SIG-M5 treated with dmso at 0.1 percent for 504 hours (cell line): ENCODE data around the gene CENATAC.
"Not testable (repeated sequence)": the region's sequence is repeated elsewhere in the genome, so short reads cannot be mapped to it uniquely, and the experiment has no call there.

Experiments used
- DNase-seq: peaks from one replicate; lab custom pipeline; 2025; ENCODE audit not compliant: unreplicated experiment; lab: John Stamatoyannopoulos, UW

Gene CENATAC

DNA sequence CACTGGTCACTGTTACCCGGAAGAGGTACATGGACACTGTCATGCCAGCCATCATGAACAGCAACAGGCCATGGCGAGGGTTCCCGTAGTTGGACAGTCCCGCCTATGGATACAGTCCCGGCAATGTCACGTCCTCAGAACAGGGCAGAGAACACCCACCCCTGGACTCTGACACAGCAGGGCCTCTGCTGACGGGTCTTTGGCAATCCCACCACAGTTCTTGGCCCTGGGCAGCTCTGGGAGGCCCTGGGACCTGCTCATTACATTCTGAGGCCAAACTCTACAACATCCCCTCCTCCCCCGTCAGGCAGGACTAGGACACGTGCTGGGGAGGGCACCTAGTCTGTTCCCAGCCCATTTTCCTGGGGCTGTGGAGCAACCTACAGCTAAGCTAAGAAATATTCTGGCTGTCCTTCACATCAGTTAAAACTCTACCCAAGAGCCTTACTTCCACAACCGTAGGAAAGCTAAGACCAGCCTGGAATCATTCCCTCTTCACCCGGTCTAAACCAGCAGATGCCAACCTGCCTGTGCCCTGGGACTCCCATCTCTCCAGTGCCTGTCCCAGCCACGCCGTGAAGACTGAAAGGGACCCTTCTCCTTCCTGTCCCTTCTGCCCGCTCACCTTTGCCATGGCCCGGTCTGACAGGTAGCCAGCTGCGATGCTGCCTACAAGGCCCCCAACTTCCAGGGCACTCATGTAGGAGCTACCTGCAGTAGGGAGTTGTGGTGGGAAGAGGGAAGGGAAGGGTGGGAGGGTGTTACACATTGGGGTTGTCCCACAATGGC, 28.2 kb downstream of the CENATAC start:
- DNase-seq = no peak

DNA sequence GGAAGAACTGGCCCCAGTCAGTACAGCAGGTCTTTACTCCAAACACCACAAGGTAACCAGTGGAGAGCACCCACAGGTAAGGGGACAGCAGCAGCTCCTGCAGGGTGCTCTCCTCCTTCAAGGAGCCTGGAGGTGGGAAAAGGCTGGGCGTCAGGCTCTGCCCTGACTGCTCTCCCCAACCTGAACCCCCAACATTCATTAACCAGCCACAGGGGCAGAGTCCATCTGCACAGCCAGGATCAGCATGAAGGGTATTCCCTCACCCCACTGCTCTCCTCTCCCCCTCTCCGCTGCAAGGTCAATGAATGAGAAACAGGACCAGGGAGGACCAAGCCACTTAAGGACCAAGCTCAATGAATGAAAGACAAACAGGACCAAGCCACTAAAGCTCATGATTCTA, 29.0 kb downstream of the CENATAC start:
- no peak for DNase-seq

DNA sequence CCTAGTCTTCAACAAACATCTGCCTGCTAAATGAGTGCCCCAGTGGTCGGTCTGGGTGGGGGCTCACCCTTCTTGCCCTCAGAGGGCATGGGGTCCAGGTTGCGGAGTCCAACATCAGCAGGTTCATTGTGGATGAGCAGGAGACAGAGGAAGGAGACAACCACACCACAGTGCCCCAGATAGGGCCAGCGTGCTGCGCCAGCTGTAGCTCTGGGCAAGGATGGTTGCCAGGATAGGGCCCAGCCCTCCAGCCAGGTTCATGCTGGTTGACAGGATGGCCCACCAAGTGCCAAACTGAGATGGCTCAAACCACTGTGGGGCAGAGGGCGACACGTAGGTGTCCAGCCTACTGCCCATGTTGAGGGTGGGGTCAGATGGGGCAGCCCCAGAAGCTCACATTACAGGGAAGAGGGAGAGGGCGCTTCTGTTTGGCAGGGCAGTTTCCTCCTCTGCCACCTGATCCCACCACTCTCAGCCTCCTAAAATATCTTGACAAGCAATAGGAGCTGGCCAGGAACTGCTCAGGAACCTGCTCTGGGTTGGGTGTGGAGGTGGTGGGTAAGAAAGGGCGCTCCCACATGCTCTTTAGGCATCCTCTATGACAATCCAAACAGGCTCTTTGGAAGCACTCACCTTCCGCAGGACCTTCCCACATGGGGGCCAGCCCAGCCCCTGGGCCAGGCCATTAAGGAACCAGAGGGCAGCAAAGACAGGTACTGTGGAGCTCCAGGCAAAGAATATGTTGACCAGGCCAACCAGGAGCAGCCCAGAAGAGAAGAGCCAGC, 29.8 kb downstream of the CENATAC start:
- DNase-seq = no peak

DNA sequence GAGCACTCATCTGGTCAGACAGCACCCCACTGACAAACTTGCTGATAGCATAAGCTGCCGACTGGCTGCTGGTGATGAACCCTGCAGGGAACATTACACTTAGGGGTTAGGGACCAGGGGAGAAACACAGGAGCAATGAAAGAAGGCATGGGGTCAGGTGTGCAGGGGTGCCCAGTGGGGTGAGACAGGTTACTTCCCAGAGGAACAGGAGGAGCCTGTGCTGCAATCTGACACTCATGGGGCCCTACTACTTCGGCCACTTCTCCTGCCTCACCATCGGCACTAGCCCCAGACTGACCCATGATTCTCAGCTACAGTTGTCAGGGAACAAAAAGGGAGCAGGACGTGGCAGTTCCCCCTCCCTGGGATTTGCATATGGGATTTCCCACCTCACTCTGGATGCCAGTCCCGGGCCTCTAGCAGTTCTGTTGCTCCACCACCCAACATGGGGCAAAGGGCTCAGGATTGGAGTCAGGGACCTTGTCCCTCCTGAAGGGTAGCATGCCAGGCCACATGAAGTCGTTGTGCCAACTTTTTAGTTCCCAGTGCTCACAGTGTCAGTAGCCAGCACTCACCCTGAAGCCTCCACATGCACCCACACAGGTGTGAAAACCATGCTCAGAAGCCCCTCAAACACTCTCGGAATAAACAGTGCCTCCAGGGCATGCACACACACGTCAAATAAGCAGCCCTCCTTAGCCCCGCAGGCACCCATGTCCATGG, 30.6 kb downstream of the CENATAC start:
- no peak for DNase-seq

DNA sequence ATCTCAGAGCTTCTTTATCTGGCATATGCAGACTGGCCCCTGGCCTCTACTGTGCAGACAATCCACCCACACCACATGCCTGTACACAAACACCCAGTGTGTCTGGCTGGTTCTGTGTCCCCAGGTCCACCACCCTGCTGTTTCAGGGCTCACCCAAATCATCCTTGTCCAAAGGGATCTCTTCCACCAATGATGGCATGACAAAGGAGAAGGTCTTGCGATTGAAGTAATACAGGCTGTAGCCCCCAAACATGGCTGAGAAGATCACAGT, 31.1 kb downstream of the CENATAC start:
- no peak for DNase-seq

DNA sequence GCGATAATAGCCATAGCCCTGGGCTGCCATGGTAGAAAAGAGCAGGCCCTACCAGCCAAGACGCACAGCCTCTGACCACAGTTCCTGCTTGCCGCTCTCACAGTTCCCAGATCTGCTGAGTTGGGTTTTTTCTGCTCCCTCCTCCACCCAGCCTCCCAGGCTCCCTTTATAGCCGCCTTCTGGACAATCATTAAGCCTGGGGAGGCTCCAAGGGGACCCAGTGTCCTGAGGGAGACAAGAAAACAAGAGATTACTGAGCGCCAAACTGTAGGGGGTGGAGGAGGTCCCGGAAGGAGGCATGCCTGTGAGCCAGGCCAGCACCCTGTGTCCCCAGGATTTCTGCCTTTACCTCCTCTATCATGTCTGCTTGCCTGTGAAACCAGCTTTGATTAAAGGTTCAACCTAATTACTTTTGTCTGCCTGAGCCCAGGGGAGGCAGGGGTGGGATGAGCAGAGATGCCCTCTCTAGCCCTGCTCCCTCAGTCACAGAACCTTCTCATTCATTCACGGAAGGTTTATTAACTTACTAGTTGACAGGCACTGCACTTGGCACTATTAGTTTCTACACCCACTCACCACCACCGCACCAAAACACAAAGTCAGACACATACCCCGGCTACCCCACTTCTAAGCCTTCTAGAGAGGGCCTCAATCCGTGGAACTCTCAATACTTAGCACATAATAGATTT, 31.5 kb downstream of the CENATAC start:
- DNase-seq = no peak

DNA sequence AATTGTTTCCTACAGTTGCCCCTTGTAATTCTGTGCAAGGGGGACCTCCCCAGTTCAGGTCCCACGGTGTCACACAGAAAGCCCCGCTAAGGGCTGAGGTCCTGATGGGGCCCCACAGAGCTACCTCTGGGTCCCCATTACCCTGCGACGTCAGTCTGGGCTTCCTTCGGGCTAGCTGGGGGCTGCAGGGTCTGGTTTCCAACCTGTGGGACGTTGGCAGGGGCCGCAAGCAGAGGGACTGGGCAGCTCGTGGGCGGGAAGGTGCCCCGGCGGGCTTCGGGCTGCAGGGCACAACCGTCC, 32.0 kb downstream of the CENATAC start:
- DNase-seq = no peak

DNA sequence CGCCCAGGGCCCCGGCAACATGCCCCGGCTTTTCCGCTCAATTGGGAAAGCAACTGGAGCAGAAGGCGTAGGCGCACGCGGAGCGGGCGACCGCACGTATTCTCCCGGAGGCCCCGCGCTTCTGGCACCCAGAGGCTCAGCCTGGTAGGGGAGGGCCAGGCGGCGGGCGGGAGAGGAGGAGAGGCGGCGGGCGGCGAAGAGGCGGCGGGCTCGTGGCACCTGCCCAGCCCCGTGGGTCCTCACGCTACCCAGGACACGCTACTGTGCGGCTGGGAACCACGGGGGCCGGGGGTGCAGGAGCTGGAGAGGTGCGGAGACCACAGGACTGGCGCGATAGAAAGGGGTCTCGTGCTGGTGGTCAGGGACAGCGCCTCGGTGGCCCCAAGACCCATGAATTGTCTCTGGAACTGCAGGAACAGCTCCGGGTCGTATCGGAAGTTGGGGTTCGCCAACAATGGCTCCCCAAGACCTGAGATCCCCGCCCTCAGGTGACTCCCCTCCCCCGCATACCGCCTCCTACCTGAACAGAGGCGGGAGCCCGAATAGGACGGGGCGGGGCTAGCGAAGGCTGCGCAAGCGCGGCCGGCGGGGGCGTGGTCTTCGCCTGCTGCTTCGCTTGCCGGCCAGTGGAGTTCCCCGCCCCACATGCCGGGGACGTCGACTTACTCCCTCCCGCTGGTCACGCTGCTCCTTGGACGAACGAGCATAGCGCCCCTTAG, 32.5 kb downstream of the CENATAC start, which contains the start of gene SLC37A4:
SLC37A4 (minus strand) TSS at position 549 of the 719 bp plus-strand sequence.
- peak; percentile 96 for DNase-seq

DNA sequence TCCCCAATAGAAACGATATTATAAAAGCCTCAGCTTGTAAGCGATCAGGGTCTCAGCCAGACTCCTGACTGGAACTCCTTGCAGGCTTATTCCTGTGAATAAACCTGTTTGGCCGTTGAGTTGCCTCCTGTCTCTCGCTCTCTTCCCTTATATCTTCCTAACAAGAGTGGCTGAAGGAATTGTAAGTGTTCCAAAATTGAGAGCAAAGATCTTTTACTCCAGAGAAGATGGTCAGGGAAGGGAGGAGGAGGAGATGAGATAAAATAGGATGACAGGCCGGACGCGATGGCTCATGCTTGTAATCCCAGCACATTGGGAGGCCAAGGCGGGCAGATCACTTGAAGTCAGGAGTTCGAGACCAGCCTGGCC, 34.0 kb downstream of the CENATAC start:
- no peak for DNase-seq

DNA sequence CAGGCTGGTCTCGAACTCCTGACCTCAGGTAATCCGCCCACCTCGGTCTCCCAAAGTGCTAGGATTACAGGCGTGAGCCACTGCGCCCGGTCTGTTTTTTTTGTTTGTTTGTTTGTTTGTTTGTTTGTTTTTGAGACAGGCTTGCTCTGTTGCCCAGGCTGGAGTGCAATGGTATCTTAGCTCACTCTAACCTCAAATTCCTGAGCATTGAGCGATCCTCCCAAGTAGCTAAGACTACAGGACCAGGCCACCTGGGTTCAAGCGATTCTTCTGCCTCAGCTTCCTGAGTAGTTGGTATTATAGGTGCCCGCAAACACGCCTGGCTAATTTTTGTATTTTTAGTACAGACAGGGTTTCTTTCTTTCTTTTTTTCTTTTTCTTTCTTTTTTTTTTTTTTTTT, 35.5 kb downstream of the CENATAC start:
- not testable (repeated sequence) for DNase-seq

DNA sequence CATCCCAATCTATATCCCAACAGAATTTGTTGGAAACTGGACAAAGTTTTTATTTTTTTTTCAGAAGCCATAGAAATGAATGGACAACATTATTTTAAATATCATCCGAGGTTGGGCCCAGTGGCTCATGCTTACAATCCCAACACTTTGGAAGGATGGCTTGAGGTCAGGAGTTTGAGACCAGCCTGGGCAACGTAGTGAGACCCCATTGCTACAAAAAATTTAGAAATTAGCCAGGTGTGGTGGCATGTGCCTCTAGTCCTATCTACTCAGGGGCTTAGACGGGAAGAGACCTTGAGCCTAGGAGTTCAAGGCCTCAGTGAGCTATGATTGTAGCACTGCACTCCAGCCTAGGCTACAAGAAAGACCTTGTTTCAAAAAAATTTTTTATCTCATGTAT, 36.9 kb downstream of the CENATAC start:
- DNase-seq = no peak

DNA sequence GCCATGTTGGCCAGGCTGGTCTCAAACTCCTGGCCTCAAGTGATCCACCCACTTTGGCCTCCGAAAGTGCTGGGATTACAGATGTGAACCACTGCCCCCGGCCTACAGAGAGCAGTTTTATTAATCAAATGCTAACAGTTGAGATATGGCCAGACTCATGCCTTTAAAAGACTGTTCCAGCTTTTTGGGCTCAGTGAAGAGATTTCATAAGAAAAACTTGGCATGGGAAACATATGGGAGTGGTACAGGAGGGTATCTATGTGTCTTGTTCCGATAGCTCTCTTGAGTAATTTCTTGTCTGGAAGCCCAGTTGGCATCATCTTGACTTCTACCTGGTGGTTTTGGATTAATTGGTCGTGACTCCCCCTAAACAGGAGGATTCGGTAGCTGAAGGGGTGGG, 40.9 kb downstream of the CENATAC start:
- no peak for DNase-seq

DNA sequence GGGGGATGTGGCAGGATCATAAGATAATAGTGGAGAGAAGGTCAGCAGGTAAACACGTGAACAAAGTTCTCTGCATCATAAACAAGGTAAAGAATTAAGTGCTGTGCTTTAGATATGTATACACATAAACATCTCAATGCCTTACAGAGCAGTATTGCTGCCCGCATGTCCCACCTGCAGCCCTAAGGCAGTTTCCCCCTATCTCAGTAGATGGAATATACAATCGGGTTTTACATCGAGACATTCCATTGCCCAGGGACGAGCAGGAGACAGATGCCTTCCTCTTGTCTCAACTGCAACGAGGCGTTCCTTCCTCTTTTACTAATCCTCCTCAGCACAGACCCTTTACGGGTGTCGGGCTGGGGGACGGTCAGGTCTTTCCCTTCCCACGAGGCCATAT, 41.5 kb downstream of the CENATAC start:
- DNase-seq = not testable (repeated sequence)

DNA sequence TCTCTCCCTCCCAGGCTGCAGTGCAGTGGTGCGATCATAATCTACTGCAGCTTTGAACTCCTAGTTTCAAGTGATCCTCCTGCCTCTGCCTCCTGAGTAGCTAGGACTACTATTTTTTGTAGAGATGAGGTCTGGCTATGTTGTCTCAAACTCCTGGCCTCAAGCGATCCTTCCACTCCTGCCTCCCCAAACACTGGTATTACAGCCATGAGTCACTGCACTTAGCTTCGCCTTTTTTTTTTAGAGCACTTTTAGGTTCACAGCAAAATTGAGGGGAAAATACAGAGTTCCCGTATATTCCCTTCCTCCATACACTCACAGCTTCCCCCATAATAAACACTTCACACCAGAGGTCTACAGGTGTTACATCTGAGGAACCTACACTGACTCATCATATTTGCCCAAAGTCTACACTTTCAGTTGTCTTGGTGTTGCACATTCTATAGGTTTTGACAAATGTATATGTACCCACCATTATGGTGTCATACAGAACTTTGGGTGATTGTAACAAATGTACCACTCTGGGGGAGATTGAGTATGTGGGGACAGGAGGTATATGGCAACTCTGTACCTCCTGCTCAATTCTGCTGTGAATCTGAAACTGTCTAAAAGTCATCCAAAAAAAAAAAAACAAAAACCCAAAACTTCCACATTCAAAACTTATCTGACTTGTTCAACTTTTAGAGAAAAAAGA, 44.0 kb downstream of the CENATAC start:
- DNase-seq = no peak

DNA sequence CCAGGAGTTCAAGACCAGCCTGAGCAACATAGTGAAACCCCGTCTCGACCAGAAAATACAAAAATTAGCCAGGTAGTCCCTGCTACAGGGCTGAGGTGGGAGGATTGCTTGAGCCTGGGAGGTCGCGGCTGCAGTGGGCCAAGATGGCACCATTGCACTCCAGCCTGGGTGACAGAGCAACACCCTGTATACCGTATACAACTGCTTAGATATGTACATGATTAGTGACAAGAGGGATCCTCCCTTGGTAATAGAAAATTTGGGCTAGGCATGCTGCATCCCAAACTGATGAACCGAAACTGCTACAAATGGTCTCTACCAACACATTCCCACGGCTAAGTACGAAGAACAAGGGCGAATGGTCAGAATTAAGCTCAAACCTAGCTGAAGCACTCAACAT, 45.0 kb downstream of the CENATAC start:
- no peak for DNase-seq

DNA sequence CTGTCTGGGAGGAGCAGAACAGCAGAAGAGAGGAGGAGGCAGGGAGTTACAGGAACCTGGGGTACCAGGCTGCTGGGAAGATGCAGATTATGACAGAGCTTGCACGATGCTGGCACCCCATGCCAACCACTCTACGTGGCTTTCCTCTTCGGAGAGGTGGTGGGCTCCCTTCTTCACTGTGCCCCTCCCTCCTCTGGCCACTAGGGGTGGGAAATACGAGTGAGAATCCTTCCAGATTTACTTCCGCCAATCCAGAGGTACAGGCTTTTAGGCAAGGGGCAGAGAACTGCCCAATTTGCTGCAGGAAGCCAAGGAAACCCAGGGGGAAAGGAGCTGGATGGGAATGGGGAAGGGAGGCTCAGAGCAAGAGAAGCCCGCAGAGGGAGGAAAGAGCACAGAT, 46.8 kb downstream of the CENATAC start:
- no peak for DNase-seq

DNA sequence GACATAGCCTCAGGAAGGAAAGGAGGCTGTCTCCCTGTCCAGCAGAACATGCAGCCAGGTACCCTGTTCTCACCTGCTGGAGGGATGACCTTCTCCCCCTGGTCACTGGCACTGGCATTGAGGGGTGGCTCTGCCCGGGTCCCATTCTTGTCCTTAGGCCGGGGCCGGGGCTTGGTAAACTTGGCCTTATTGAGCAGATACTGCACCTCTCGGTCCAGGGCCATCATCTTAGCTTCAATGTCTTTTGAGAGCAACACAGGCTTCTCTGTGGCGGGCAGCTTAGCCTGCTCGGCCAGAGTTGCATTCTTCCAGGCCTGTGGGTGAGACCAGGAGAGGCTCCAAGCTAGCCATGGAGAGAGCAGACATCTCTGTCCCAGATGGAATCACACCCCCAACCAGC, 48.6 kb downstream of the CENATAC start:
- no peak for DNase-seq

DNA sequence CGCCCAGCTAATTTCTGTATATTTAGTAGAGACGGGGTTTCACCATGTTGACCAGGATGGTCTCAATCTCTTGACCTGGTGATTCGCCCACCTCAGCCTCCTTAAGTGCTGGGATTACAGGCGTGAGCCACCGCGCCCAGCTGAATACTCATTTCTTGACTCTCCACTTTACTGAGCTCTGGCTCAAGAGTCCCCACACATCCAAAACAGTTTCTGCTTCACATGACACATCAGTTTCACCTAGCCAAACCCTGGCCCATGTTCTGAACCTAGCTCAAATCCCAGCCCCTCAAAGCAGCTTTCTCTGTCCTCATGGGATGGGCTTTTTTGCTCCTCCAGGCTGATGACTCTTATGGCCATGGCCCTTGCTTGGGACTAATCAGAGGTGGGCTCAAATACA, 49.3 kb downstream of the CENATAC start:
- DNase-seq = no peak

DNA sequence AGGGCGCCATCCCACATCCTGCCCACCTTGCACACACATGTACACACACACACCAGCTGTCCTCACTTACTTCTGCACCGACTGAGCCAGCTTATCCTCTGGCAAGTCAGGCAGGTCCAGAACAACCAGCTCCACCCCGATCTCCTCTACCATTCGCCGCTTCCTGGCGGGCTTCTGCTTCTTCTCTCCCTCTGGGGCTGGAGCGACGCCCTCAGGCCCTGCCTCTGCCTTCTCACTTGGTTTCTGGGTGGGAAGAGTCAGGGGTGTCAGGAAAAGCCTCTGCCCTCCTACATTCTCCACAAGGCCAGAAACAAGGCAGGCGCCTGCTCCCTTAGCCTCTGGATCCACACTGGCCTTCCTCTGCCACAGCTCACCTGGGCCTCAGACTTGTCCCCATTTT, 50.7 kb downstream of the CENATAC start:
- DNase-seq = no peak

DNA sequence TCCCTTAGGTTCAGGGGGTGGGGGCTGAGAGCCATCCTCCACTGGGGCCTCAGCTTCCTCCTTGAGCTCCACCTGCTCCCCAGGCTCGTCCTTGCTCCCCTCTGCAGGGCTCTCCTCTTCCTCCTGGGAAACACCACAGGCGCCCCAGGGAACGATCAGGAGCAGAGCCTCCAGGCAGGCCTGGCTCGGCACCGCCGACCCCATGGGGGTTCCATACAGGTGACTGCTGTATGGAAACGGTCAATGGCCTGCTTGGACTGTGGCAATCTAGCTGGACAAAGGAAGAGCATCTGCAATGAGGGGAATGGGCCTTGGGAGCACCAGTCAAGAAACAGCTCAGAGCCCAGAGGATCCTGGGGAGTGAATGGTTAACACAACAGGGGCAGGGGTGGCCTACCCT, 51.1 kb downstream of the CENATAC start:
- DNase-seq = no peak
